HS-5 (cell line): ENCODE measurements around the gene TMEM72.

ENCODE experiments used
- DNase-seq: peaks from one replicate; pipeline ENCODE4 v3.0.0-alpha.2; 2012; ENCODE audit warnings: low read depth

Gene TMEM72

GRCh38 chr10:44920252-44920651, 9.1 kb downstream of the TMEM72 start:
- no peak for DNase-seq

GRCh38 chr10:44921061-44921460, 9.9 kb downstream of the TMEM72 start:
- DNase-seq: no peak

- no peak for DNase-seq
Observed at GRCh38 chr10:44921506-44921905, 10.4 kb downstream of the TMEM72 start.

GRCh38 chr10:44922021-44922420, 10.9 kb downstream of the TMEM72 start:
- DNase-seq: no peak

- DNase-seq: no peak
Observed at GRCh38 chr10:44922796-44923545, 11.8 kb downstream of the TMEM72 start.

GRCh38 chr10:44923611-44924010, 12.5 kb downstream of the TMEM72 start:
- no peak for DNase-seq

- no peak for DNase-seq
Observed at GRCh38 chr10:44924261-44925040, 13.3 kb downstream of the TMEM72 start.

GRCh38 chr10:44925224-44925623, 14.1 kb downstream of the TMEM72 start:
- DNase-seq: no peak

GRCh38 chr10:44925811-44926750, 14.9 kb downstream of the TMEM72 start:
- DNase-seq: no peak

- no peak for DNase-seq
Observed at GRCh38 chr10:44926751-44927351, 15.7 kb downstream of the TMEM72 start.

GRCh38 chr10:44927352-44927751, 16.2 kb downstream of the TMEM72 start:
- no peak for DNase-seq

- DNase-seq: no peak
Observed at GRCh38 chr10:44928462-44928861, 17.3 kb downstream of the TMEM72 start.

GRCh38 chr10:44929356-44930255, 18.5 kb downstream of the TMEM72 start:
- no peak for DNase-seq

- no peak for DNase-seq
Observed at GRCh38 chr10:44930904-44931620, 19.9 kb downstream of the TMEM72 start.

GRCh38 chr10:44931621-44932516, 20.7 kb downstream of the TMEM72 start:
- DNase-seq: no peak

- peak; percentile 23 for DNase-seq
Observed at GRCh38 chr10:44932517-44933450, 21.6 kb downstream of the TMEM72 start.

GRCh38 chr10:44933451-44934321, 22.5 kb downstream of the TMEM72 start:
- DNase-seq: no peak
